H9 (cell line): ENCODE measurements around the gene ASB16. TPM values are rescaled to one million over a fixed set of nuclear protein-coding genes. Genes with fewer than 3 reads are reported as not detected.

Experiments used
- DNase-seq: peaks from one replicate; pipeline ENCODE4 v3.0.0-alpha.2; 2017
- H2AFZ ChIP-seq: one replicate; pipeline ENCODE4 v1.6.1; 2013; ENCODE audit warnings: mild to moderate bottlenecking, low read length, control low read depth, moderate library complexity
- H2AK5ac ChIP-seq: 2 replicates; pipeline ENCODE4 v1.6.1; 2013; ENCODE audit warnings: low read length, control low read depth, mixed read lengths; ENCODE audit not compliant: insufficient read length
- H2BK120ac ChIP-seq: one replicate; pipeline ENCODE4 v1.6.1; 2013; ENCODE audit warnings: low read depth, mild to moderate bottlenecking, low read length, control low read depth, inconsistent platforms; ENCODE audit not compliant: poor library complexity, severe bottlenecking
- H2BK12ac ChIP-seq: 2 replicates; pipeline ENCODE4 v1.6.1; 2013; ENCODE audit warnings: low read length, control low read depth, mixed read lengths, low read depth; ENCODE audit not compliant: insufficient read length
- H2BK15ac ChIP-seq: 2 replicates; pipeline ENCODE4 v1.6.1; 2013; ENCODE audit warnings: low read depth, low read length, control low read depth
- H2BK20ac ChIP-seq: one replicate; pipeline ENCODE4 v1.6.1; 2013; ENCODE audit warnings: low read depth, mild to moderate bottlenecking, low read length, control low read depth, inconsistent platforms; ENCODE audit not compliant: poor library complexity, severe bottlenecking
- H2BK5ac ChIP-seq: 2 replicates; pipeline ENCODE4 v1.6.1; 2013; ENCODE audit warnings: low read length, control low read depth, mixed read lengths; ENCODE audit not compliant: insufficient read length
- H3K14ac ChIP-seq: 2 replicates; pipeline ENCODE4 v1.6.1; 2013; ENCODE audit warnings: low read length, control low read depth; ENCODE audit not compliant: insufficient read depth
- H3K18ac ChIP-seq: 2 replicates; pipeline ENCODE4 v1.6.1; 2013; ENCODE audit warnings: low read depth, mild to moderate bottlenecking, mixed read lengths, low read length, control low read depth; ENCODE audit not compliant: insufficient read length
- H3K23ac ChIP-seq: 2 replicates; pipeline ENCODE4 v1.6.1; 2013; ENCODE audit warnings: low read length, control low read depth, mixed read lengths, low read depth; ENCODE audit not compliant: insufficient read length
- H3K23me2 ChIP-seq: 2 replicates; pipeline ENCODE4 v1.6.1; 2013; ENCODE audit warnings: low read depth, mild to moderate bottlenecking, mixed read lengths, low read length, control low read depth; ENCODE audit not compliant: insufficient read length, poor library complexity, severe bottlenecking
- H3K27ac ChIP-seq: 2 replicates; pipeline ENCODE4 v1.5.1; 2013; ENCODE audit warnings: low read length, control low read depth, mixed read lengths, low read depth; ENCODE audit not compliant: insufficient read length
- H3K27me3 ChIP-seq: 2 replicates; pipeline ENCODE4 v1.6.1; 2013; ENCODE audit warnings: low read length, control low read depth, inconsistent platforms; ENCODE audit not compliant: insufficient read depth
- H3K4ac ChIP-seq: 2 replicates; pipeline ENCODE4 v1.6.1; 2013; ENCODE audit warnings: low read depth, mild to moderate bottlenecking, control low read depth, inconsistent platforms, low read length, moderate library complexity
- H3K4me1 ChIP-seq: 2 replicates; pipeline ENCODE4 v1.6.1; 2013; ENCODE audit warnings: low read length, control low read depth, inconsistent platforms; ENCODE audit not compliant: insufficient read depth
- H3K4me2 ChIP-seq: 2 replicates; pipeline ENCODE4 v1.6.1; 2013; ENCODE audit warnings: low read length, control low read depth, mixed read lengths; ENCODE audit not compliant: insufficient read length, insufficient read depth
- H3K56ac ChIP-seq: 2 replicates; pipeline ENCODE4 v1.6.1; 2013; ENCODE audit warnings: low read depth, mild to moderate bottlenecking, mixed read lengths, low read length, control low read depth; ENCODE audit not compliant: insufficient read length
- H3K79me1 ChIP-seq: 2 replicates; pipeline ENCODE4 v1.6.1; 2013; ENCODE audit warnings: low read depth, mild to moderate bottlenecking, moderate library complexity, low read length, control low read depth, inconsistent platforms; ENCODE audit not compliant: insufficient read depth, poor library complexity, severe bottlenecking
- H3K79me2 ChIP-seq: 2 replicates; pipeline ENCODE4 v1.6.1; 2013; ENCODE audit warnings: low read length, control low read depth, inconsistent platforms; ENCODE audit not compliant: insufficient read depth
- H3K9ac ChIP-seq: 2 replicates; pipeline ENCODE4 v1.6.1; 2013; ENCODE audit warnings: low read length, control low read depth, mixed read lengths; ENCODE audit not compliant: insufficient read length; ENCODE audit errors: extremely low read depth
- H3K9me3 ChIP-seq: one replicate; pipeline ENCODE4 v1.6.1; 2013; ENCODE audit warnings: low read depth, low read length, inconsistent platforms; ENCODE audit not compliant: control insufficient read depth
- H3T11ph ChIP-seq: one replicate; pipeline ENCODE4 v1.6.1; 2013; ENCODE audit warnings: mild to moderate bottlenecking, low read length, control low read depth, inconsistent platforms
- H4K20me1 ChIP-seq: one replicate; pipeline ENCODE4 v1.6.1; 2013; ENCODE audit not compliant: control insufficient read depth, insufficient read length, insufficient read depth
- H4K5ac ChIP-seq: 2 replicates; pipeline ENCODE4 v1.6.1; 2013; ENCODE audit warnings: low read depth, mild to moderate bottlenecking, mixed read lengths, low read length, control low read depth; ENCODE audit not compliant: insufficient read length
- H4K8ac ChIP-seq: replicated peaks from 2 replicates; pipeline ENCODE4 v1.6.1; 2013; ENCODE audit warnings: low read length, control low read depth, mixed read lengths, low read depth; ENCODE audit not compliant: insufficient read length
- H4K91ac ChIP-seq: 2 replicates; pipeline ENCODE4 v1.6.1; 2013; ENCODE audit warnings: low read depth, mild to moderate bottlenecking, moderate library complexity, mixed read lengths, low read length, control low read depth; ENCODE audit not compliant: insufficient read length
- H3K27ac Mint-ChIP-seq, 3 experiments: 2 replicates in 2 of 3; 3 replicates in 1 of 3; pipeline ENCODE4 v1.8.0; 2020 to 2021; ENCODE audit warnings: mixed read lengths in 3 of 3, mild to moderate bottlenecking in 1 of 3, moderate library complexity in 1 of 3
- H3K27me3 Mint-ChIP-seq: 2 replicates; pipeline ENCODE4 v1.8.0; 2021; ENCODE audit warnings: low read depth, mild to moderate bottlenecking, moderate library complexity, mixed read lengths
- H3K36me3 Mint-ChIP-seq, 3 experiments: 2 replicates in 2 of 3; 3 replicates in 1 of 3; pipeline ENCODE4 v1.8.0; 2020 to 2021; ENCODE audit warnings: low read depth in 3 of 3, mixed read lengths in 3 of 3; ENCODE audit not compliant: insufficient read depth in 1 of 3
- H3K4me1 Mint-ChIP-seq, 2 experiments: 2 replicates each; pipeline ENCODE4 v1.8.0; 2020; ENCODE audit warnings: mixed read lengths in 2 of 2
- H3K4me3 Mint-ChIP-seq, 2 experiments: 2 replicates in 1 of 2; 3 replicates in 1 of 2; pipeline ENCODE4 v1.8.0; 2020 to 2021; ENCODE audit warnings: mild to moderate bottlenecking in 2 of 2, mixed read lengths in 2 of 2, moderate library complexity in 1 of 2
- H3K9me3 Mint-ChIP-seq, 2 experiments: 2 replicates in 1 of 2; 3 replicates in 1 of 2; pipeline ENCODE4 v1.8.0; 2020; ENCODE audit warnings: mild to moderate bottlenecking in 2 of 2, mixed read lengths in 2 of 2, moderate library complexity in 1 of 2
- WGBS: extraction: QIAGEN DNeasy Blood & Tissue Kit; methylation state at CpG from one replicate; pipeline ENCODE4 v1.1.7; 2013; ENCODE audit warnings: missing lambda C conversion rate, low lambda C conversion rate, mixed read lengths; ENCODE audit not compliant: insufficient read length; ENCODE audit errors: extremely low coverage; 5-methylcytosine and 5-hydroxymethylcytosine counted together
- total RNA-seq: library from RNA; stranded (reverse); gene quantifications from 2 replicates; pipeline ENCODE4 v1.2.1, GENCODE V29; 2021
- TF ChIP-seq, protein P1 (sequence below): fragments of 200-600 bp; sonication (generic); conservative IDR thresholded peaks from 3 replicates; pipeline ENCODE4 v1.8.0; 2021; ENCODE audit warnings: antibody characterized with exemption, mild to moderate bottlenecking

ASB16 gene
- total RNA-seq, 1 experiment from 2014 or later = 0.90 TPM

DNA sequence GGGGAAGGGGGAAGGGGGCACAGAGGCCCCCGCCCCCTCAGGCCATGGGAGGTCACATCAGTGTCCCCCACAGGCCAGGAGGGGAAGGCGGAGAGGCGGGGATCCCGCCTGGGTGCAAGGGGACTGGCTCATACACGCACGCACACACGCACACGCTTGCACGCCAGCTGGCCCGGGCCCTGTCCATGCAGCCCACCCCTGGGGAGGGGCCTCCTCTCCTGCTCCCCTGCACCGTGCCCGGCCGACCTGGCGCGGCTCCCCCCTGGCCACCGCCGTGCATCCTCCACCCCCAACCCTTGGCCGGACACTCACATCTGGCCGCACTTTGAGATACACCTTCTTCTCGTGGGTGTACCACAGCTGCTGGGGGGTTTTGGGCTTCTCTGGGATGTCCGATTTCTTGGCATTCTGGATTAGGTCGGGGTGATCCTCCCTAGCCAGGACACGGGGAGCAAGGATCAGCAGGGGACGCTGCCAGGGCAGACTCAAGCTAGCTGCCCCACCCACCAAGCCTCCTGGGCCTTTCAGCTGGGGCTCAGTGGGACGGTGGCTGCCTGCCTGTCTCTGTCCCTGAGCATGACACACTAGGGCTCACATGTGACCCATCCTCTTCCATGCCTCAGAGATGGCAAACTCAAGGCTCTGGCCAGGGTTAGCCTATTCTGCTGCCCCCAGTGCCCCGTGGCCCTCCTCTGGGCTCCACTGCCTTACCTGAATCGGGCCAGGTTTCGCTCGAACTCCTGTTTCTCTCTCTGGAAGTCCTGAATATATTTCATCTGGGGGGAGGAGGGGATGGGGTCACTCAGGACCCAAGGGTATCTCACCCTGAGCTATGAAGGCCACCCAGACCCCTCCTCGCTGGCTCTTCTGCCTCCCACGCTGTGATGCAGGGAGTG, 42.3 kb downstream of the ASB16 start:
- Histone ChIP-seq H3K9me3 (no peaks in the 10 kb centered on the region), H3K4me1 (0 out of 2 replicates have a peak, but pooled peaks cover 3% of the 10 kb centered on the region), H3K4me2 (no peak overlapping the region), H3K18ac (no peak overlapping the region), H2BK15ac (no peak overlapping the region), H3K27me3 (no peaks in the 10 kb centered on the region), H3K23ac (no peak overlapping the region), H4K91ac (no peak overlapping the region), H3K79me1 (peaks cover 6% of the 10 kb centered on the region), H4K8ac (no peak overlapping the region), H3K14ac (no peak overlapping the region), H2BK5ac (no peak overlapping the region), H3K4ac (no peak overlapping the region), H4K20me1 (no peaks in the 10 kb centered on the region), H3K27ac (no peak overlapping the region), H2BK120ac (no peak overlapping the region), H3K79me2 (peaks cover 3% of the 10 kb centered on the region; the same call in 1 of the 2 replicates), H4K5ac (no peak overlapping the region), H3K9ac (no peak overlapping the region), H2AK5ac (no peak overlapping the region), H3T11ph (no peak overlapping the region), H3K23me2 (peaks cover 2% of the 10 kb centered on the region), H2BK12ac (no peak overlapping the region), H3K56ac (no peak overlapping the region), H2BK20ac (no peak overlapping the region), H2AFZ (no peak overlapping the region)
- WGBS = no CpG with 5 or more reads among the region's 31 CpGs
- Mint-ChIP-seq H3K27ac (peak overlapping the region in 1 of 3 experiments; percentile 92; a peak in 2 of 7 replicates), H3K36me3 (peaks cover 42 to 91% (median 85%) of the 10 kb centered on the region in 3 experiments), H3K4me1 (peaks cover 11 to 28% of the 10 kb centered on the region in 2 experiments), H3K9me3 (no peaks in the 10 kb centered on the region), H3K4me3 (peak overlapping the region in 1 of 2 experiments; percentile 9; a peak in 1 of 5 replicates), H3K27me3 (no peaks in the 10 kb centered on the region)
- TF ChIP-seq, protein P1, sequence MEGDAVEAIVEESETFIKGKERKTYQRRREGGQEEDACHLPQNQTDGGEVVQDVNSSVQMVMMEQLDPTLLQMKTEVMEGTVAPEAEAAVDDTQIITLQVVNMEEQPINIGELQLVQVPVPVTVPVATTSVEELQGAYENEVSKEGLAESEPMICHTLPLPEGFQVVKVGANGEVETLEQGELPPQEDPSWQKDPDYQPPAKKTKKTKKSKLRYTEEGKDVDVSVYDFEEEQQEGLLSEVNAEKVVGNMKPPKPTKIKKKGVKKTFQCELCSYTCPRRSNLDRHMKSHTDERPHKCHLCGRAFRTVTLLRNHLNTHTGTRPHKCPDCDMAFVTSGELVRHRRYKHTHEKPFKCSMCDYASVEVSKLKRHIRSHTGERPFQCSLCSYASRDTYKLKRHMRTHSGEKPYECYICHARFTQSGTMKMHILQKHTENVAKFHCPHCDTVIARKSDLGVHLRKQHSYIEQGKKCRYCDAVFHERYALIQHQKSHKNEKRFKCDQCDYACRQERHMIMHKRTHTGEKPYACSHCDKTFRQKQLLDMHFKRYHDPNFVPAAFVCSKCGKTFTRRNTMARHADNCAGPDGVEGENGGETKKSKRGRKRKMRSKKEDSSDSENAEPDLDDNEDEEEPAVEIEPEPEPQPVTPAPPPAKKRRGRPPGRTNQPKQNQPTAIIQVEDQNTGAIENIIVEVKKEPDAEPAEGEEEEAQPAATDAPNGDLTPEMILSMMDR = no peak
- no peak for DNase-seq
